Subcutaneous adipose tissue (tissue), 4 donors: ENCODE data around the gene PKP4. TPM values are rescaled to one million over a fixed set of nuclear protein-coding genes. Genes with fewer than 3 reads are reported as not detected.

ENCODE experiments used
- CTCF ChIP-seq: fragments of 450-650 bp; IDR thresholded peaks from one replicate; pipeline ENCODE4 v1.5.1; 2016; ENCODE audit warnings: low read depth, mild to moderate bottlenecking, control low read depth, antibody characterized with exemption, moderate library complexity
- total RNA-seq, 4 donors: library from RNA; depleted of rRNA; stranded (reverse); fragments of >200 nt; gene quantifications; one replicate each; pipeline ENCODE4 v1.1.0, GENCODE V29; 2016

PKP4 gene
- total RNA-seq, 4 donors from 2014 or later: 29.6 to 90.6 (median 68.0) TPM

- no peak for TF ChIP-seq CTCF
Observed at GRCh38 chr2:158715357-158715756, 258.6 kb downstream of the PKP4 start.

- TF ChIP-seq CTCF: no peak
Observed at GRCh38 chr2:158716121-158716791, 259.5 kb downstream of the PKP4 start.

- no peak for TF ChIP-seq CTCF
Observed at GRCh38 chr2:158716921-158717320, 260.2 kb downstream of the PKP4 start.

- no peak for TF ChIP-seq CTCF
Observed at GRCh38 chr2:158717366-158718195, 260.8 kb downstream of the PKP4 start.

- TF ChIP-seq CTCF: no peak
Observed at GRCh38 chr2:158718196-158718585, 261.4 kb downstream of the PKP4 start.

- TF ChIP-seq CTCF: no peak
Observed at GRCh38 chr2:158718851-158719250, 262.1 kb downstream of the PKP4 start.

GRCh38 chr2:158719403-158719802, 262.7 kb downstream of the PKP4 start:
- no peak for TF ChIP-seq CTCF
